Karpas-422 (cell line): Measurements from ENCODE around the gene AP5B1. TPM values are rescaled to one million over a fixed set of nuclear protein-coding genes. Genes with fewer than 3 reads are reported as not detected.

Experiments
- DNase-seq: peaks from one replicate; pipeline ENCODE4 v3.0.0-alpha.2; 2015
- H2AFZ ChIP-seq: fragments of 200-600 bp; sonication (generic); 2 replicates; pipeline ENCODE4 v1.6.1; 2014; ENCODE audit warnings: antibody characterized with exemption, low read length, mixed read lengths
- H3K27ac ChIP-seq: fragments of 200-600 bp; sonication (generic); 2 replicates; pipeline ENCODE4 v1.5.1; 2014; ENCODE audit warnings: mild to moderate bottlenecking, low read length, moderate library complexity
- H3K27me3 ChIP-seq: fragments of 200-600 bp; sonication (generic); 2 replicates; pipeline ENCODE4 v1.6.1; 2014; ENCODE audit warnings: low read length, mixed read lengths
- H3K36me3 ChIP-seq: fragments of 200-600 bp; sonication (generic); 2 replicates; pipeline ENCODE4 v1.6.1; 2014; ENCODE audit warnings: low read length, mixed read lengths; ENCODE audit not compliant: insufficient read depth
- H3K4me1 ChIP-seq: fragments of 200-600 bp; sonication (generic); 2 replicates; pipeline ENCODE4 v1.6.1; 2014; ENCODE audit warnings: mild to moderate bottlenecking, low read length, mixed read lengths
- H3K4me2 ChIP-seq: fragments of 200-600 bp; sonication (generic); 2 replicates; pipeline ENCODE4 v1.6.1; 2014; ENCODE audit warnings: low read length, low read depth, mild to moderate bottlenecking; ENCODE audit not compliant: poor library complexity, severe bottlenecking
- H3K4me3 ChIP-seq: fragments of 200-600 bp; sonication (generic); 2 replicates; pipeline ENCODE4 v1.5.1; 2014; ENCODE audit warnings: mild to moderate bottlenecking, antibody characterized with exemption, low read length, mixed read lengths
- H3K79me2 ChIP-seq: fragments of 200-600 bp; sonication (generic); 2 replicates; pipeline ENCODE4 v1.6.1; 2014; ENCODE audit warnings: mild to moderate bottlenecking, low read length, mixed read lengths
- H3K9ac ChIP-seq: fragments of 200-600 bp; sonication (generic); 2 replicates; pipeline ENCODE4 v1.6.0; 2014; ENCODE audit warnings: low read length
- H3K9me2 ChIP-seq: fragments of 200-600 bp; sonication (generic), shearing (Covaris generic); replicated peaks from 2 replicates; pipeline ENCODE4 v1.6.0; 2014; ENCODE audit warnings: mild to moderate bottlenecking, low read length, moderate library complexity; ENCODE audit not compliant: insufficient read depth
- H3K9me3 ChIP-seq: fragments of 300-700, 200-600 bp; sonication (generic); 2 replicates; pipeline ENCODE4 v1.6.1; 2014; ENCODE audit warnings: low read length, mixed read lengths
- H4K20me1 ChIP-seq: fragments of 200-600 bp; sonication (generic); 2 replicates; pipeline ENCODE4 v1.6.1; 2014; ENCODE audit warnings: mild to moderate bottlenecking, antibody characterized with exemption, low read length, low read depth; ENCODE audit not compliant: insufficient read depth
- total RNA-seq: library from RNA; depleted of rRNA; stranded (reverse); fragments of >200 nt; shearing (Covaris generic); gene quantifications from 2 replicates; pipeline ENCODE4 v1.2.3, GENCODE V29; 2014; ENCODE audit warnings: low replicate concordance

The AP5B1 gene
- total RNA-seq, 1 experiment from 2014 or later, result 11.1 TPM

GRCh38 chr11:65806979-65807378 lies 26.2 kb upstream of the AP5B1 start:
- no peaks in the 10 kb centered on the region for H3K79me2 ChIP-seq

GRCh38 chr11:65803797-65804492 lies 23.2 kb upstream of the AP5B1 start:
- H3K79me2 ChIP-seq, result no peaks in the 10 kb centered on the region
- H3K9ac ChIP-seq, result no peak overlapping the region
- H3K27me3 ChIP-seq, result no peaks in the 10 kb centered on the region
- DNase-seq, result no peak
- no peak overlapping the region for H3K4me2 ChIP-seq
- no peaks in the 10 kb centered on the region for H3K9me2 ChIP-seq
- no peaks in the 10 kb centered on the region for H3K9me3 ChIP-seq
- no peaks in the 10 kb centered on the region for H3K36me3 ChIP-seq
- no peaks in the 10 kb centered on the region for H4K20me1 ChIP-seq
- H3K4me1 ChIP-seq, result no peaks in the 10 kb centered on the region
- H3K4me3 ChIP-seq, result no peak overlapping the region
- H3K27ac ChIP-seq, result no peak overlapping the region
- no peak overlapping the region for H2AFZ ChIP-seq

More at GRCh38 chr11:65806979-65807378, 26.2 kb upstream of the AP5B1 start:
- H3K27me3 ChIP-seq, result no peaks in the 10 kb centered on the region
- H3K4me2 ChIP-seq, result no peak overlapping the region
- no peaks in the 10 kb centered on the region for H3K9me3 ChIP-seq
- no peaks in the 10 kb centered on the region for H3K9me2 ChIP-seq
- DNase-seq, result no peak
- no peak overlapping the region for H2AFZ ChIP-seq
- no peaks in the 10 kb centered on the region for H3K4me1 ChIP-seq
- H4K20me1 ChIP-seq, result no peaks in the 10 kb centered on the region
- no peak overlapping the region for H3K27ac ChIP-seq
- no peak overlapping the region for H3K4me3 ChIP-seq
- no peaks in the 10 kb centered on the region for H3K36me3 ChIP-seq
- H3K9ac ChIP-seq, result no peak overlapping the region

GRCh38 chr11:65802841-65803240 lies 22.1 kb upstream of the AP5B1 start:
- no peak overlapping the region for H2AFZ ChIP-seq
- H3K27ac ChIP-seq, result no peak overlapping the region

GRCh38 chr11:65801153-65801987 lies 20.6 kb upstream of the AP5B1 start:
- H3K4me2 ChIP-seq, result no peak overlapping the region
- H3K9me3 ChIP-seq, result no peaks in the 10 kb centered on the region
- H3K4me1 ChIP-seq, result no peaks in the 10 kb centered on the region
- H3K4me3 ChIP-seq, result no peak overlapping the region
- H3K27me3 ChIP-seq, result no peaks in the 10 kb centered on the region
- H3K9me2 ChIP-seq, result no peaks in the 10 kb centered on the region
- H3K27ac ChIP-seq, result no peak overlapping the region
- no peak overlapping the region for H2AFZ ChIP-seq
- H3K36me3 ChIP-seq, result no peaks in the 10 kb centered on the region
- DNase-seq, result no peak
- no peak overlapping the region for H3K9ac ChIP-seq
- H3K79me2 ChIP-seq, result no peaks in the 10 kb centered on the region
- H4K20me1 ChIP-seq, result no peaks in the 10 kb centered on the region

More at GRCh38 chr11:65802841-65803240, 22.1 kb upstream of the AP5B1 start:
- Histone ChIP-seq H3K9ac (no peak overlapping the region), H3K9me3 (no peaks in the 10 kb centered on the region), H3K36me3 (no peaks in the 10 kb centered on the region), H3K79me2 (no peaks in the 10 kb centered on the region), H3K27me3 (no peaks in the 10 kb centered on the region), H4K20me1 (no peaks in the 10 kb centered on the region), H3K4me1 (no peaks in the 10 kb centered on the region), H3K9me2 (no peaks in the 10 kb centered on the region), H3K4me2 (no peak overlapping the region), H3K4me3 (no peak overlapping the region)
- DNase-seq, result no peak

- Histone ChIP-seq H2AFZ (no peak overlapping the region), H3K9ac (no peak overlapping the region), H3K79me2 (no peaks in the 10 kb centered on the region), H3K9me2 (no peaks in the 10 kb centered on the region), H3K4me3 (no peak overlapping the region), H3K4me2 (no peak overlapping the region), H3K9me3 (no peaks in the 10 kb centered on the region), H4K20me1 (no peaks in the 10 kb centered on the region), H3K36me3 (no peaks in the 10 kb centered on the region), H3K27ac (no peak overlapping the region), H3K4me1 (no peaks in the 10 kb centered on the region), H3K27me3 (no peaks in the 10 kb centered on the region)
- no peak for DNase-seq
These were observed 18.1 kb upstream of the AP5B1 start for GRCh38 chr11:65798882-65799281.

GRCh38 chr11:65797711-65798110 lies 16.9 kb upstream of the AP5B1 start:
- H3K36me3 ChIP-seq, result no peaks in the 10 kb centered on the region
- H3K4me2 ChIP-seq, result no peak overlapping the region
- no peaks in the 10 kb centered on the region for H3K27me3 ChIP-seq

GRCh38 chr11:65796726-65797601 lies 16.2 kb upstream of the AP5B1 start:
- H2AFZ ChIP-seq, result no peak overlapping the region
- H3K27ac ChIP-seq, result no peak overlapping the region
- H3K4me2 ChIP-seq, result no peak overlapping the region
- no peak overlapping the region for H3K9ac ChIP-seq
- no peak for DNase-seq
- no peaks in the 10 kb centered on the region for H4K20me1 ChIP-seq
- H3K4me3 ChIP-seq, result no peak overlapping the region
- no peaks in the 10 kb centered on the region for H3K27me3 ChIP-seq
- H3K36me3 ChIP-seq, result no peaks in the 10 kb centered on the region
- H3K9me3 ChIP-seq, result no peaks in the 10 kb centered on the region
- H3K9me2 ChIP-seq, result no peaks in the 10 kb centered on the region
- peaks cover 2% of the 10 kb centered on the region for H3K4me1 ChIP-seq
- H3K79me2 ChIP-seq, result no peaks in the 10 kb centered on the region

More at GRCh38 chr11:65797711-65798110, 16.9 kb upstream of the AP5B1 start:
- Histone ChIP-seq H3K9me3 (no peaks in the 10 kb centered on the region), H3K4me1 (no peaks in the 10 kb centered on the region), H3K9me2 (no peaks in the 10 kb centered on the region), H3K27ac (no peak overlapping the region), H3K4me3 (no peak overlapping the region), H3K9ac (no peak overlapping the region), H4K20me1 (no peaks in the 10 kb centered on the region), H3K79me2 (no peaks in the 10 kb centered on the region), H2AFZ (no peak overlapping the region)
- DNase-seq, result no peak
